Measurements from ENCODE around the gene KIF17. TPM values are rescaled to one million over a fixed set of nuclear protein-coding genes. Genes with fewer than 3 reads are reported as not detected.

The KIF17 gene
- total and polyA plus RNA-seq, 2 of the 8 experiments (the other 6 are each of a cell fraction or from before 2014, with no cell fraction given) = 6.9 to 10.4 TPM

- TF ChIP-seq PHF8 (conservative IDR thresholded peaks at IDR 0.05; ENCODE audit: low read depth, low read length) = peak; percentile 64
- TF ChIP-seq SP4 (IDR thresholded peaks at IDR 0.05; ENCODE audit: low read length) = no peak
- peak; percentile 54; the same call in 1 of the 2 replicates for TF ChIP-seq RBBP5 (IDR thresholded peaks at IDR 0.05; ENCODE audit: borderline replicate concordance, low read depth, low read length)
- no peak for TF ChIP-seq POU5F1 (IDR thresholded peaks at IDR 0.05; ENCODE audit: low read depth, low read length)
- peak; percentile 59 for TF ChIP-seq SP2 (IDR thresholded peaks at IDR 0.05; ENCODE audit: low read length)
- no peak for TF ChIP-seq JUND (IDR thresholded peaks at IDR 0.05; ENCODE audit: low read length)
- peak; percentile 74 for TF ChIP-seq POLR2AphosphoS5 (IDR thresholded peaks at IDR 0.05; ENCODE audit: low read depth, low read length)
- no peak for TF ChIP-seq EP300 (IDR thresholded peaks at IDR 0.05; ENCODE audit: borderline replicate concordance in 1 of 2, low read depth in 2 of 2, low read length in 2 of 2)
- TF ChIP-seq RFX5 (IDR thresholded peaks at IDR 0.05; ENCODE audit: borderline replicate concordance, low read depth, low read length) = no peak
- TF ChIP-seq MAX (IDR thresholded peaks at IDR 0.05) = peak; percentile 79
- TF ChIP-seq CBX5 (IDR thresholded peaks at IDR 0.05; ENCODE audit: low read depth, low read length) = no peak
- no peak for TF ChIP-seq FOSL1 (IDR thresholded peaks at IDR 0.05; ENCODE audit: insufficient read depth, low read depth, low read length)
- no peak for TF ChIP-seq EZH2 (IDR thresholded peaks at IDR 0.05; ENCODE audit: low read depth, low read length, severe bottlenecking)
- TF ChIP-seq JUN (IDR thresholded peaks at IDR 0.05; ENCODE audit: low read depth, low read length) = no peak
- TF ChIP-seq SAP30 (IDR thresholded peaks at IDR 0.05; ENCODE audit: insufficient read depth, insufficient replicate concordance, low read length) = no peak
- no peak for TF ChIP-seq CTBP2 (IDR thresholded peaks at IDR 0.05; ENCODE audit: borderline replicate concordance, insufficient read depth, insufficient read length, low read length)
- no peak for TF ChIP-seq KDM1A (IDR thresholded peaks at IDR 0.05; ENCODE audit: borderline replicate concordance, low read length)
- peak; percentile 86 for TF ChIP-seq EGR1 (IDR thresholded peaks at IDR 0.05; ENCODE audit: borderline replicate concordance, low read depth, low read length)
- TF ChIP-seq CTCF (IDR thresholded peaks at IDR 0.05; ENCODE audit: control extremely low read depth in 1 of 3, insufficient read depth in 1 of 3, low read depth in 1 of 3, low read length in 3 of 3) = peak; percentile 13 to 47 (median 23); a peak in 3 of 4 replicates
- TF ChIP-seq POLR2A (IDR thresholded peaks at IDR 0.05; ENCODE audit: control extremely low read depth in 1 of 2, low read depth in 2 of 2, low read length in 2 of 2) = peak in 1 of 2 experiments; percentile 86; a peak in 2 of 3 replicates
- TF ChIP-seq CHD1 (IDR thresholded peaks at IDR 0.05; ENCODE audit: low read depth, low read length) = no peak
These were observed 56.3 kb downstream of the KIF17 start, which contains the start of gene DDOST (continued) for GRCh38 chr1:20661207-20662109.
